Hematopoietic multipotent progenitor cell treated with erythropoietin and hydrocortisone succinate and interleukin-3 and kit ligand, for 15 days (in vitro differentiated cells): ENCODE data around the gene ORAI3.

Experiments used
- DNase-seq: peaks from one replicate; pipeline ENCODE4 v3.0.0-alpha.2; 2015; ENCODE audit warnings: low spot score

ORAI3 gene

GRCh38 chr16:30992276-30992780 is 43.5 kb downstream of the ORAI3 start:
- no peak for DNase-seq

GRCh38 chr16:30992931-30993816 is 44.3 kb downstream of the ORAI3 start:
- no peak for DNase-seq

- DNase-seq = no peak
These were observed 47.1 kb downstream of the ORAI3 start for GRCh38 chr16:30995927-30996323.

GRCh38 chr16:30996324-30996984 is 47.6 kb downstream of the ORAI3 start:
- DNase-seq = no peak

GRCh38 chr16:30996985-30997724 is 48.3 kb downstream of the ORAI3 start:
- DNase-seq = peak; percentile 80

GRCh38 chr16:30997725-30998711 is 49.1 kb downstream of the ORAI3 start:
- DNase-seq = no peak

GRCh38 chr16:30998852-30999761 is 50.2 kb downstream of the ORAI3 start:
- DNase-seq = no peak

GRCh38 chr16:31000671-31001382 is 52.0 kb downstream of the ORAI3 start:
- no peak for DNase-seq

- DNase-seq = peak; percentile 40
These were observed 52.8 kb downstream of the ORAI3 start for GRCh38 chr16:31001507-31002249.

GRCh38 chr16:31002250-31002700 is 53.4 kb downstream of the ORAI3 start:
- DNase-seq = no peak

GRCh38 chr16:31002862-31003341 is 54.0 kb downstream of the ORAI3 start:
- DNase-seq = no peak

- no peak for DNase-seq
These were observed 54.9 kb downstream of the ORAI3 start for GRCh38 chr16:31003744-31004143.
